NCI-H2227 (cell line): ENCODE data around the gene MIPOL1.
"Not testable (repeated sequence)": the region's sequence is repeated elsewhere in the genome, so short reads cannot be mapped to it uniquely, and the experiment has no call there.

Source experiments
- DNase-seq: peaks from one replicate; lab custom pipeline; 2025; ENCODE audit not compliant: unreplicated experiment; lab: John Stamatoyannopoulos, UW

Gene MIPOL1

GRCh38 chr14:37447883-37448391 is 250.2 kb downstream of the MIPOL1 start:
- no peak for DNase-seq

GRCh38 chr14:37452323-37452722 is 254.6 kb downstream of the MIPOL1 start:
- DNase-seq, result no peak

GRCh38 chr14:37453985-37454384 is 256.2 kb downstream of the MIPOL1 start:
- DNase-seq, result no peak

- no peak for DNase-seq
Observed at GRCh38 chr14:37457334-37457733, 259.6 kb downstream of the MIPOL1 start.

GRCh38 chr14:37462426-37462825 is 264.7 kb downstream of the MIPOL1 start:
- DNase-seq, result not testable (repeated sequence)

GRCh38 chr14:37464192-37464858 is 266.6 kb downstream of the MIPOL1 start:
- DNase-seq, result no peak

- no peak for DNase-seq
Observed at GRCh38 chr14:37466003-37466622, 268.4 kb downstream of the MIPOL1 start.

- DNase-seq, result no peak
Observed at GRCh38 chr14:37466623-37467088, 268.9 kb downstream of the MIPOL1 start.

GRCh38 chr14:37469650-37470049 is 271.9 kb downstream of the MIPOL1 start:
- no peak for DNase-seq

- DNase-seq, result no peak
Observed at GRCh38 chr14:37470251-37470650, 272.5 kb downstream of the MIPOL1 start.

GRCh38 chr14:37472906-37473305 is 275.2 kb downstream of the MIPOL1 start:
- no peak for DNase-seq

- no peak for DNase-seq
Observed at GRCh38 chr14:37474191-37474590, 276.5 kb downstream of the MIPOL1 start.

GRCh38 chr14:37480446-37481290 is 282.9 kb downstream of the MIPOL1 start:
- no peak for DNase-seq

GRCh38 chr14:37482428-37482827 is 284.7 kb downstream of the MIPOL1 start:
- no peak for DNase-seq

GRCh38 chr14:37483672-37484071 is 285.9 kb downstream of the MIPOL1 start:
- DNase-seq, result no peak

GRCh38 chr14:37490607-37491006 is 292.9 kb downstream of the MIPOL1 start:
- no peak for DNase-seq

- no peak for DNase-seq
Observed at GRCh38 chr14:37491076-37491475, 293.3 kb downstream of the MIPOL1 start.

- DNase-seq, result no peak
Observed at GRCh38 chr14:37493606-37494005, 295.9 kb downstream of the MIPOL1 start.

GRCh38 chr14:37497422-37497821 is 299.7 kb downstream of the MIPOL1 start:
- DNase-seq, result no peak

GRCh38 chr14:37501877-37502276 is 304.1 kb downstream of the MIPOL1 start:
- no peak for DNase-seq

GRCh38 chr14:37508503-37508902 is 310.8 kb downstream of the MIPOL1 start:
- no peak for DNase-seq

GRCh38 chr14:37512173-37512572 is 314.4 kb downstream of the MIPOL1 start:
- DNase-seq, result no peak
